SK-N-SH (cell line): ENCODE measurements around the gene ZNF444. TPM values are rescaled to one million over a fixed set of nuclear protein-coding genes. Genes with fewer than 3 reads are reported as not detected.

Source experiments
- CTCF ChIA-PET: fragments of 300-600, 350-600 bp; formaldehyde crosslinking; extraction: SDS; loops from one replicate; lab custom pipeline; 2021; lab: Yijun Ruan, JAX
- POLR2A ChIA-PET: fragments of 350-600 bp; sonication (Branson Sonifier 250); formaldehyde crosslinking; extraction: SDS; loops from one replicate; lab custom pipeline; 2020; ENCODE audit warnings: antibody characterized with exemption, inconsistent platforms; lab: Yijun Ruan, JAX
- DNase-seq: peaks from one replicate; pipeline ENCODE4 v3.0.0; 2012
- H2AFZ ChIP-seq: fragments of 200-600 bp; sonication (generic); 2 replicates; pipeline ENCODE4 v1.8.1; 2016; ENCODE audit warnings: antibody characterized with exemption, mild to moderate bottlenecking, low read depth
- H3F3A ChIP-seq: fragments of 200-600 bp; sonication (generic); replicated peaks from 2 replicates; pipeline ENCODE3; 2016; ENCODE audit warnings: antibody characterized with exemption, mild to moderate bottlenecking; ENCODE audit not compliant: insufficient read depth
- H3K27ac ChIP-seq, 2 experiments: fragments of 200-500 bp in 1 of 2; fragments of 200-600 bp in 1 of 2; sonication (Bioruptor generic) in 1 of 2; sonication (generic), shearing (Covaris generic) in 1 of 2; 2 replicates each; pipeline versions ENCODE4 v1.5.1 to v1.6.1; 2014 to 2016; ENCODE audit warnings: low read depth in 2 of 2, inconsistent platforms in 1 of 2, low read length in 1 of 2, mild to moderate bottlenecking in 1 of 2, mixed read lengths in 1 of 2
- H3K27me3 ChIP-seq: fragments of 200-600 bp; sonication (generic), shearing (Covaris generic); 2 replicates; pipeline ENCODE4 v1.6.1; 2016; ENCODE audit warnings: mixed run types; ENCODE audit not compliant: insufficient read depth
- H3K36me3 ChIP-seq, 2 experiments: fragments of 200-500 bp in 1 of 2; fragments of 200-600 bp in 1 of 2; sonication (Bioruptor generic) in 1 of 2; sonication (generic) in 1 of 2; replicated peaks in 1 of 2; 2 replicates each; pipeline versions ENCODE3 to v1.5.1; 2014 to 2016; ENCODE audit warnings: low read length in 1 of 2, mild to moderate bottlenecking in 1 of 2; ENCODE audit not compliant: insufficient read depth in 2 of 2, control insufficient read depth in 1 of 2
- H3K4me1 ChIP-seq, 2 experiments: fragments of 200-500 bp in 1 of 2; fragments of 200-600 bp in 1 of 2; sonication (Bioruptor generic) in 1 of 2; sonication (generic), shearing (Covaris generic) in 1 of 2; 2 replicates each; pipeline versions ENCODE4 v1.5.1 to v1.6.1; 2014 to 2016; ENCODE audit warnings: low read depth in 1 of 2, low read length in 1 of 2, mixed run types in 1 of 2; ENCODE audit not compliant: insufficient read depth in 2 of 2, control insufficient read depth in 1 of 2
- H3K4me2 ChIP-seq: fragments of 200-600 bp; sonication (generic), shearing (Covaris generic); 2 replicates; pipeline ENCODE4 v1.6.1; 2017; ENCODE audit warnings: mixed run types
- H3K4me3 ChIP-seq, 2 experiments: fragments of 200-500 bp in 1 of 2; fragments of 200-600 bp in 1 of 2; sonication (Bioruptor generic) in 1 of 2; sonication (generic), shearing (Covaris generic) in 1 of 2; 2 replicates each; pipeline versions ENCODE4 v1.5.1 to v1.8.1; 2014 to 2016; ENCODE audit warnings: low read depth in 2 of 2, inconsistent platforms in 1 of 2, low read length in 1 of 2, mild to moderate bottlenecking in 1 of 2, mixed read lengths in 1 of 2, moderate library complexity in 1 of 2
- H3K79me2 ChIP-seq: fragments of 200-600 bp; sonication (generic); 2 replicates; pipeline ENCODE4 v1.8.1; 2017; ENCODE audit warnings: mild to moderate bottlenecking; ENCODE audit not compliant: insufficient read depth
- H3K9ac ChIP-seq: fragments of 200-600 bp; sonication (generic); 2 replicates; pipeline ENCODE4 v1.6.1; 2017; ENCODE audit warnings: mixed run types
- H3K9me2 ChIP-seq: fragments of 200-600 bp; sonication (generic); 2 replicates; pipeline ENCODE4 v1.6.1; 2017; ENCODE audit warnings: mixed run types
- H3K9me3 ChIP-seq: fragments of 200-600 bp; sonication (generic); 2 replicates; pipeline ENCODE4 v1.6.1; 2017; ENCODE audit warnings: mixed run types, mild to moderate bottlenecking, moderate library complexity
- H4K20me1 ChIP-seq: fragments of 200-600 bp; sonication (generic); 2 replicates; pipeline ENCODE4 v1.6.1; 2017; ENCODE audit warnings: mild to moderate bottlenecking, mixed run types; ENCODE audit not compliant: insufficient read depth
- EP300 ChIP-seq, 2 experiments: IDR thresholded peaks; 2 replicates each; pipeline versions ENCODE4 v1.4.0 to v1.6.1; 2012; ENCODE audit warnings: borderline replicate concordance in 1 of 2, low read depth in 1 of 2, low read length in 1 of 2
- EZH2phosphoT487 ChIP-seq: fragments of 200-600 bp; sonication (generic); IDR thresholded peaks from 2 replicates; pipeline ENCODE4 v1.6.1; 2017; ENCODE audit warnings: low read depth, mixed run types, mild to moderate bottlenecking, antibody characterized with exemption, moderate library complexity, borderline replicate concordance
- FOXJ3 ChIP-seq: sonication (generic); formaldehyde crosslinking; IDR thresholded peaks from 2 replicates; pipeline ENCODE4 v1.5.1; 2020; ENCODE audit warnings: mild to moderate bottlenecking, missing genetic modification reagents
- FOXM1 ChIP-seq: IDR thresholded peaks from 2 replicates; pipeline ENCODE4 v1.4.0; 2012; ENCODE audit warnings: low read depth, mild to moderate bottlenecking
- GABPA ChIP-seq: IDR thresholded peaks from 2 replicates; pipeline ENCODE4 v1.4.0; 2012; ENCODE audit warnings: low read depth, mild to moderate bottlenecking
- GATA2 ChIP-seq: sonication (generic); formaldehyde crosslinking; IDR thresholded peaks from 2 replicates; pipeline ENCODE4 v1.5.0; 2020; ENCODE audit warnings: mild to moderate bottlenecking, missing genetic modification reagents
- IRF3 ChIP-seq: fragments of 150-350 bp; IDR thresholded peaks from 2 replicates; pipeline ENCODE4 v1.6.1; 2016; ENCODE audit warnings: mild to moderate bottlenecking, low read depth, low read length
- JUND ChIP-seq: IDR thresholded peaks from 2 replicates; pipeline ENCODE4 v1.4.0; 2012
- MEF2A ChIP-seq: IDR thresholded peaks from 2 replicates; pipeline ENCODE4 v1.4.0; 2012; ENCODE audit warnings: low read depth, borderline replicate concordance
- NFIC ChIP-seq: IDR thresholded peaks from 2 replicates; pipeline ENCODE4 v1.4.0; 2012; ENCODE audit warnings: borderline replicate concordance
- RAD21 ChIP-seq: IDR thresholded peaks from 2 replicates; pipeline ENCODE4 v1.6.1; 2012; ENCODE audit warnings: mild to moderate bottlenecking, low read length
- RFX5 ChIP-seq: IDR thresholded peaks from 2 replicates; pipeline ENCODE4 v1.6.1; 2012; ENCODE audit warnings: mild to moderate bottlenecking, improper control_type of control experiment, low read length
- RXRA ChIP-seq: IDR thresholded peaks from 2 replicates; pipeline ENCODE4 v1.4.0; 2012; ENCODE audit warnings: low read depth, mild to moderate bottlenecking, borderline replicate concordance
- SIN3A ChIP-seq: IDR thresholded peaks from 2 replicates; pipeline ENCODE4 v1.6.1; 2012; ENCODE audit warnings: low read depth, mild to moderate bottlenecking, low read length, moderate library complexity, borderline replicate concordance
- TCF12 ChIP-seq: IDR thresholded peaks from 2 replicates; pipeline ENCODE4 v1.4.0; 2012
- USF1 ChIP-seq: IDR thresholded peaks from 2 replicates; pipeline ENCODE4 v1.4.0; 2012; ENCODE audit warnings: low read depth, borderline replicate concordance
- USF2 ChIP-seq: fragments of 150-350 bp; IDR thresholded peaks from 2 replicates; pipeline ENCODE4 v1.6.1; 2017; ENCODE audit warnings: antibody characterized with exemption, low read length, low read depth, borderline replicate concordance
- WGBS: methylation state at CpG from one replicate; pipeline ENCODE4 v1.1.6; 2017; ENCODE audit warnings: low lambda C conversion rate; 5-methylcytosine and 5-hydroxymethylcytosine counted together
- polyA plus RNA-seq, 3 experiments: library from polyadenylated mRNA; depleted of rRNA; stranded (reverse); fragments of >200 nt; gene quantifications; 2 replicates each; pipeline ENCODE4 v1.2.3, GENCODE V29; 2012
- TF ChIP-seq, protein P1 (sequence below): IDR thresholded peaks from 2 replicates; pipeline ENCODE4 v1.6.1; 2012; ENCODE audit warnings: mild to moderate bottlenecking, low read depth, low read length, moderate library complexity
- TF ChIP-seq, protein P2 (sequence below): IDR thresholded peaks from 2 replicates; pipeline ENCODE4 v1.4.0; 2012; ENCODE audit warnings: low read depth, borderline replicate concordance
- TF ChIP-seq, protein P3 (sequence below): IDR thresholded peaks from 2 replicates; pipeline ENCODE4; 2012

The ZNF444 gene
- polyA plus RNA-seq, 1 of the 3 experiments (the other 2 are of a cell fraction) = 23.2 TPM

DNA sequence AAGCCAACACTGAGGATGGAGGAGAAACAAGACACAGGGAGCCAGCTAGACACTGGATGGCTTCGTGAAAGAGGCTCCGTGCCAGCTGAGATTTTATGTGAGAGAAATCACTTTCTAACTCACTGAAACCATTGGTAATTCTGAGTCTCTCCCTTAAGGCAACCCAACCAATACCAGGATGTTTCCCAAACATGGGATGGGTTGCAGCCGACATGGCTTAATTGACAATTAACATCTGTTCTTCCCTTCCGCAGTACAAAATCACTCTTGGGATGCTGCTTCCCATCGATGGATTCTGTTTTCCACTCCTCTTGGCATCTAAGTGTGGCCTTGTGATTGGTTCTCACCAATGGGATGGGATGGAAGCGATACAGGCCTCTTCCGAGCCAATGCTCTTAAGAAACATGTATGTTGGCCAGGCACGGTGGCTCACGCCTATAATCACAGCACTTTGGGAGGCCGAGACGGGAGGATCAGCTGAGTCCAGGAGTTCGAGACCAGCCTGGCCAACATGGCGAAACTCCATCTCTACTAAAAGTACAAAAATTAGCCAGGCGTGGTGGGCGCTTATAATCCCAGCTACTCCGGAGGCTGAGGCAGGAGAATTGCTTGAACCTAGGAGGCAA, 17.7 kb upstream of the ZNF444 start (continued):
- no peak for TF ChIP-seq SIN3A
- TF ChIP-seq EZH2phosphoT487 = no peak
- TF ChIP-seq GATA2 = no peak
- no peak for TF ChIP-seq JUND
- no peak for TF ChIP-seq RFX5
- TF ChIP-seq USF1 = no peak
- no peak for TF ChIP-seq RXRA

DNA sequence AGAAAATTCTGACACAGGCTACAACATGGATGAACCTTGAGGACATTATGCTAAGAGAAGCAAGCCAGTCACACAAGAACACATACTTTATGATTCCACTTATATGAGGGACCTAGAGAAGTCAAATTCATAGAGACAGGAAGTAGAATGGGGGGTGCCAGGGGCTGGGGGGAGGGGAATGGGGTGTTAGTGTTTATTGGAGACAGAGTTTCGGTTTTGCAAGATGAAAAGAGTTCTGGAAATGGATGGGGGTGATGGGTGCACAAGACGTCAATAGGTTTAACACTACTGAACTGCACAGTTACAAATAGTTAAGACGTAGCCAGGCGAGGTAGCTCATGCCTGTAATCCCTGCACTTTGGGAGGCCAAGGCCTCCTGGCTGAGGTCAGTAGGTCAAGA, 16.5 kb upstream of the ZNF444 start:
- no peak for DNase-seq
- Histone ChIP-seq H3F3A (peaks cover 6% of the 10 kb centered on the region), H3K9me3 (no peaks in the 10 kb centered on the region), H3K27ac (no peak overlapping the region), H3K4me3 (no peak overlapping the region), H3K9me2 (no peaks in the 10 kb centered on the region), H3K79me2 (peaks cover 10% of the 10 kb centered on the region), H2AFZ (no peak overlapping the region), H3K4me1 (peaks cover 0 to 10% of the 10 kb centered on the region in 2 experiments; a peak in 1 of 4 replicates), H3K36me3 (no peaks in the 10 kb centered on the region), H4K20me1 (peaks cover 6% of the 10 kb centered on the region), H3K4me2 (no peak overlapping the region), H3K9ac (no peak overlapping the region), H3K27me3 (no peaks in the 10 kb centered on the region)
- 85% methylated on average over 4 of the region's 4 CpGs for WGBS
- ChIA-PET POLR2A (no interaction called here), CTCF (interaction anchor here (0.6 to 0.9 kb wide), 2 partner anchors 10 to 48 kb away, joined by 3 read pairs; no protein-coding TSS in a partner anchor)
- TF ChIP-seq EP300 (IDR thresholded peaks at IDR 0.05; ENCODE audit: borderline replicate concordance in 1 of 2, low read depth in 1 of 2, low read length in 1 of 2) = no peak
- no peak for TF ChIP-seq RAD21
- TF ChIP-seq, protein P1, sequence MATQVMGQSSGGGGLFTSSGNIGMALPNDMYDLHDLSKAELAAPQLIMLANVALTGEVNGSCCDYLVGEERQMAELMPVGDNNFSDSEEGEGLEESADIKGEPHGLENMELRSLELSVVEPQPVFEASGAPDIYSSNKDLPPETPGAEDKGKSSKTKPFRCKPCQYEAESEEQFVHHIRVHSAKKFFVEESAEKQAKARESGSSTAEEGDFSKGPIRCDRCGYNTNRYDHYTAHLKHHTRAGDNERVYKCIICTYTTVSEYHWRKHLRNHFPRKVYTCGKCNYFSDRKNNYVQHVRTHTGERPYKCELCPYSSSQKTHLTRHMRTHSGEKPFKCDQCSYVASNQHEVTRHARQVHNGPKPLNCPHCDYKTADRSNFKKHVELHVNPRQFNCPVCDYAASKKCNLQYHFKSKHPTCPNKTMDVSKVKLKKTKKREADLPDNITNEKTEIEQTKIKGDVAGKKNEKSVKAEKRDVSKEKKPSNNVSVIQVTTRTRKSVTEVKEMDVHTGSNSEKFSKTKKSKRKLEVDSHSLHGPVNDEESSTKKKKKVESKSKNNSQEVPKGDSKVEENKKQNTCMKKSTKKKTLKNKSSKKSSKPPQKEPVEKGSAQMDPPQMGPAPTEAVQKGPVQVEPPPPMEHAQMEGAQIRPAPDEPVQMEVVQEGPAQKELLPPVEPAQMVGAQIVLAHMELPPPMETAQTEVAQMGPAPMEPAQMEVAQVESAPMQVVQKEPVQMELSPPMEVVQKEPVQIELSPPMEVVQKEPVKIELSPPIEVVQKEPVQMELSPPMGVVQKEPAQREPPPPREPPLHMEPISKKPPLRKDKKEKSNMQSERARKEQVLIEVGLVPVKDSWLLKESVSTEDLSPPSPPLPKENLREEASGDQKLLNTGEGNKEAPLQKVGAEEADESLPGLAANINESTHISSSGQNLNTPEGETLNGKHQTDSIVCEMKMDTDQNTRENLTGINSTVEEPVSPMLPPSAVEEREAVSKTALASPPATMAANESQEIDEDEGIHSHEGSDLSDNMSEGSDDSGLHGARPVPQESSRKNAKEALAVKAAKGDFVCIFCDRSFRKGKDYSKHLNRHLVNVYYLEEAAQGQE = no peak
- TF ChIP-seq FOXJ3 = no peak
- TF ChIP-seq IRF3 = no peak
- no peak for TF ChIP-seq GABPA
- no peak for TF ChIP-seq RFX5
- TF ChIP-seq USF1 = no peak
- TF ChIP-seq NFIC = no peak
- TF ChIP-seq FOXM1 = no peak
- TF ChIP-seq USF2 = no peak
- no peak for TF ChIP-seq SIN3A
- no peak for TF ChIP-seq TCF12
- TF ChIP-seq MEF2A = no peak
- TF ChIP-seq, protein P2, sequence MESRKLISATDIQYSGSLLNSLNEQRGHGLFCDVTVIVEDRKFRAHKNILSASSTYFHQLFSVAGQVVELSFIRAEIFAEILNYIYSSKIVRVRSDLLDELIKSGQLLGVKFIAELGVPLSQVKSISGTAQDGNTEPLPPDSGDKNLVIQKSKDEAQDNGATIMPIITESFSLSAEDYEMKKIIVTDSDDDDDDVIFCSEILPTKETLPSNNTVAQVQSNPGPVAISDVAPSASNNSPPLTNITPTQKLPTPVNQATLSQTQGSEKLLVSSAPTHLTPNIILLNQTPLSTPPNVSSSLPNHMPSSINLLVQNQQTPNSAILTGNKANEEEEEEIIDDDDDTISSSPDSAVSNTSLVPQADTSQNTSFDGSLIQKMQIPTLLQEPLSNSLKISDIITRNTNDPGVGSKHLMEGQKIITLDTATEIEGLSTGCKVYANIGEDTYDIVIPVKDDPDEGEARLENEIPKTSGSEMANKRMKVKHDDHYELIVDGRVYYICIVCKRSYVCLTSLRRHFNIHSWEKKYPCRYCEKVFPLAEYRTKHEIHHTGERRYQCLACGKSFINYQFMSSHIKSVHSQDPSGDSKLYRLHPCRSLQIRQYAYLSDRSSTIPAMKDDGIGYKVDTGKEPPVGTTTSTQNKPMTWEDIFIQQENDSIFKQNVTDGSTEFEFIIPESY = no peak
- TF ChIP-seq, protein P3, sequence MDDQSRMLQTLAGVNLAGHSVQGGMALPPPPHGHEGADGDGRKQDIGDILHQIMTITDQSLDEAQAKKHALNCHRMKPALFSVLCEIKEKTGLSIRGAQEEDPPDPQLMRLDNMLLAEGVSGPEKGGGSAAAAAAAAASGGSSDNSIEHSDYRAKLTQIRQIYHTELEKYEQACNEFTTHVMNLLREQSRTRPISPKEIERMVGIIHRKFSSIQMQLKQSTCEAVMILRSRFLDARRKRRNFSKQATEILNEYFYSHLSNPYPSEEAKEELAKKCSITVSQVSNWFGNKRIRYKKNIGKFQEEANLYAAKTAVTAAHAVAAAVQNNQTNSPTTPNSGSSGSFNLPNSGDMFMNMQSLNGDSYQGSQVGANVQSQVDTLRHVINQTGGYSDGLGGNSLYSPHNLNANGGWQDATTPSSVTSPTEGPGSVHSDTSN = no peak
